Germinal center (tissue), 1 donor: Measurements from ENCODE around the gene MKNK1.

Source experiments
- DNase-seq: peaks from one replicate; pipeline ENCODE4 v3.0.0; 2012; ENCODE audit warnings: mixed read lengths, low spot score

The MKNK1 gene

DNA sequence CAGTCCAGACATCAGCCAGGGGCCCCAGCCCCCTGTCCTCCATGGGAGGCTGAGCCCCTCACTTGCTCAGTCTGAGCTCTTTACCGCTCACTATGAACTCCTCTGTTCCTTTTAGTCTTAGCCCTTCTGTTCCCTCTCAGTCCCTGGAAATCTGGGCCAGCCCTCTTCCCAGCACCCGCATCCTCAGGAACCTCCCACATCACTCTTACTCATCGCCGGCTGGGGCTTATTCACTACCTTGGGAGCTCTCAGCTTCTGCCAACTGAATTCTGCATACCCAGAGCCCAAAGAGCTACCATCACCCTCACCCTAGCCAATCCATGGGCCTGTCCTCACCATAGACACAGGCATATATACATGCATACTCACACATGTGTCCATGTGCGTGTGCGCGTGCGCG lies 64.1 kb downstream of the MKNK1 start:
- no peak for DNase-seq

DNA sequence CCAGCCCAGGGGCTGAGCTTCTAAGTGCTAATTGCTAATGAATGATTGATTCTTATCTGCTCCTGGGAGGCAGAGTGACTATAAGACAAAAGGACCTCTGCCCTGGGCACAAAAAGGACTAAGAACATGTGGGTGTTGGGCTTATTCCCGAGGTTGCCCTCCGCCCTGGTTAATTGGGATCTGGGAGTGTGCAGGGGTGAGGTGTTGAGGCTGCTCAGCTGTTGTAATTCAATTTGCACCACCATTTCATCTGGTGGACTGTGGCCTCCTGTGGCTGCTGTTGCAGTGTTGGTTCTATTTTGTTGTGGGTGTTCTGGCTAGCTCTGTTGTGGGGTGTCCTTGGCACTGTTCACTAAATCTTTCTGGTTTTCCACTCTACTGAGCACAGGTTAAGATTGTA lies 65.9 kb downstream of the MKNK1 start:
- no peak for DNase-seq

DNA sequence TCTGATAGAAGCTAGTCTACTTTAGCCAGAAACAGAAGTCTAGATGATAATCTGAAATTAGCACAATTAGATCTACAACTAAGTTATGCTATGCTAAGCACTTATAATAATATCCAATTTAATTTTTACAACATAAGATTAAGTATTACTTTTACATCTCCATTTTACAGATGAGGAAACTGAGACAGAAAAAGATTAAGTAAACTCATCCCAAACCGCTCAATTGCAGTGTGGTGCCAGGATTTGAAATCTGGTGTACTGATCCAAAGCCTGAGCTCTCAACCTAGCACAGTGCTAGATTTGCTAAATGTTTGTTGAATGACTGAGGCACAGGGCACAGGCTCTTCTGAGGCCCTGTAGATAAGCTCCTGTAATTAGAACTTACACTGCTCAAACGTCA lies 66.4 kb downstream of the MKNK1 start:
- DNase-seq, result no peak

DNA sequence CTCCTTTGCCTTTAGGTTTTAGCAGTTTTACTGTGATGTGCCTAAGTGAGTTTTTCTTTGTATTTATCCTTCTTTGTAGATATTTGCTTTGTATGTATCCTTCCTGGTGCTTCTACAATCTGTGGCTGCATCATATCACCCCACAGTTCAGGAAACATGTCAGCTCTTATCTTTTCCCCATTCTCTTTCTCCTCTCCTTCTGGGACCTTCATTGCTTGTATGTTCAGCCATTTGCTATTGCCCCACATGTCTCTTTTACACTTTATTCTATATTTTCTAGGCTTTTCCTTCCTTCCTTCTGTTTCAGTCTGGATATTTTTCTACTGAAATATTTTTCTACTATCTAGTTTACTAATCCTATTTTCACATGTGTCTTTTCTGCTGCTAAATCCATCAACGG lies 67.5 kb downstream of the MKNK1 start:
- no peak for DNase-seq

DNA sequence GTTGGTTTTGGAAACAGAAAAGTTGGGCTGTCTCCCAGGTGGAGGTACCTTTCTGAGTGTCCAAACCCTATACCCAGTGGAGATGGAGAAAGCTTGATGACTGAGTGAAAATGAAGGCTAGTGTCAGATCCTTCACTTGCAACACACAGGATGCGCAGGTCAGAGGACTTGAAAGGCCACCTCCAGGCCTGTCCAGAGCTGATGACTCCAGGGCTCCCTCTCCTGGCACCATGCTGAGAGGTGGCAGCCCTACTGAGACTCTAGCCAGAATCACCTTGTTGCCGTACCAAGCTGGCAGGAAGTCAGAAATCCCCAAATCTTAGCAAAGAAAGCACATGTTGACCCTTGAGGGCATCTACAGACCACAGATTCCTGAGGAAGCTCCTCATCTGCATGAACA lies 69.0 kb downstream of the MKNK1 start:
- DNase-seq, result no peak

DNA sequence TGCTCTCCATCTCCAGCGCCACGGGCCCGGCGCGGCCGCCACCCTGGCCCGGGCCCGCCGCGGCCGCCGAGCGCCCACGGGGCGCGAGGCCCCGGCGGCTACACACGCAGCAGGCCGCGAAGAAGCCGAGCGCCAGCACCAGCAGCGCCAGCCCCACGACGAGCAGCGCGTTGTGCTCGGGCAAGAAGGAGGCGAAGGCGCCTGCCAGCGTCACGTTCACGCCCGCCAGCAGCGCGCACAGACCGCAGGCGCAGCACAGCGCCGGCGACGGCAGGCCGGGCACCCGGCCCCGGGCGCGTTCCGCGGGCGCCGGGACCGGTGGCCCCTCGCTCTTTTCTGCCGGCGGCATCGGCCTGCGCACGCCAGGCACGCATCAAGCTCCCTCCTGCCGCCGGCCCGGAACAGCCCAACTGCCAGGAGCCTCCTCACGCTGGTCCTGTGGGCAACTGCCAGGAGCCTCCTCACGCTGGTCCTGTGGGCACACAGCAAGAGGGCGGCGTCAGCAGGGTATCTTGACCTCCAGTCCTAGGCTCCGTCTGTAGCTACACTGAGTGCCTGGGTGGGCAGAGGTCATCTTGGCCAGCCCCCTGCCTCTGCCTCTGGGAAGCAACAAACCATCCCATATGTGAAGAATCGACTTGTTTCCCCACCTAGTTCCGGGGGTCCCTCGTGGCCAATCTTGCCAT lies 70.7 kb downstream of the MKNK1 start:
- peak; percentile 54 for DNase-seq

DNA sequence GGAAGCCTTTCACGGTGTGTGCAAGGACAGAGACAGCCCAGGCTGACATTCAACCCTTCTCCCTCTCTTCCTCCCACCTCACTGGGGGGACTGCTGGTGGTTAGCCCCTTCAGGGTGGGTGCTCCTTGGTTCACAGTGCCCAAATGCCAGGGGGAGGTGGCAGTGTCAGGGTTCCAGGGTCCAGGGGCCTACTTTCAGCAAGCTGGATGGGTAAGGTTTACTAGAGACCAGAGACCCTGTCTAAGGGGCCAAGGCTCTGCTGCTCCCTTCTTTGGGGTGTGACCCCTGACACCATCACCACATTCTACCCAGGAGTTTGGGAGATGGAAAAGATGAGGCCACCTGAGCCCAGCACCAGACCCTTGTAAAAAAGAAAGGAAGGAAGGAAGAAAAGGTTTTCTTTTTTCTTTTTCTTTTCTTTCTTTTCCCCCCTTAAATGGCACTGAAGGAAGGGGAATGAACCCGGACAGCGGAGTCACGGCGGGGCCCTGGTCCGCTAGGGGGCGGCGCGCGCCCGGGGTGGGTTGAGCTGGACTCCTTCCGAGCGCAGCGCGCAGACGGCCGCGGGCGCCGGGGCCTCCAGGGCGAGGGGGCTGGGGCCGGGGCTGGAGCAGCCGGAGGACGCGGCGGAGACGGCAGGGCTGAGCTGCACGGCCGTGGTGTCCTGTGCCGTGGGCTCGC lies 71.4 kb downstream of the MKNK1 start:
- peak; percentile 84 for DNase-seq

DNA sequence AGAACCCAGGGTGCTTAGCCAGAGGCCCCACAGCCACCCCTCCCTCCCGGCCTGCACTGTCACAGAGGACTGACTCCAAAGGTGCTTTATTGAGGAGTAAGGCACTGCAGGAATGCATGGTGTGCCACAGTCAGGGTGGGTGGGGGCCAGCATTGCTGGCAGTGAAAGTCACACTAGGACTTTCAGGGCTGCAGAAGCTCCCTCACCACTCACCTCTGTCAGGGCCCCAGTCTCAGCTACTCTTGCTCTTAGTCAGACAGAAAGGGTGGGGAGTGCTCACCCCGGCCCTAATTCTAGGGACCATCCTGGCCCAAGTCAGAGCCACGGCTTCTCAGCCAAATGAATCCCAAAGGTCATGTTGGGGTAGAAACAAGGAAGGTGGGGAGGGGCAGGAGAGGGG lies 72.0 kb downstream of the MKNK1 start:
- no peak for DNase-seq

DNA sequence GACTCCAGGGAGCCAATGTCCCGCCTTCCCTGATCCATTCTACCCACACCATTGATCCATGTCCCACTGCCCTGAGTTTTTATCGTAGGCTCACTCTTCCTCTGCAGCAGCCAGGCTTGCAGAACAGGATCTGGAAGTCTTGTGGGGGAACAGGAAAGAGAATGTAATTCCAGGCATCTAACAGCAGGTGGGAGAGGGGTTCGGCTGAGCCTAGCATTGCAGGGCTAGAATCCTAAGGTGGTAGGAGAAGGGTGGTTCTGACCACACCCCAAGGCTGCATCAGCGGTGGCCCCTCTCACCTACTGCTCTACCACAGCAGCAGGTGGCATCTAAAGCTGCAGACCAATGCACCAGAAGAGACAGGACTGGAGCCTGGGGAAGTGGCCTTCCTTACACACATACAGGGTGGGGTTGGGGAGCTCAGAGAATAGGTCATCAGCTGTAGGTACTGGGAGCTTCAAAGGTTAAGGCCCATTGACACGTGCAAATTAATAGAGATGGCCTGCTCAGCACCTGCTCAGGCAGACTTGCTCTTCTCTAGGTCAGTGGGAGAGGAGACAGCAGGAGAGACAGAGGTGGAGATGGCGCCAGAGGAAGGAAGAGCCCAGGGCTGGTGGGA lies 73.2 kb downstream of the MKNK1 start:
- no peak for DNase-seq

DNA sequence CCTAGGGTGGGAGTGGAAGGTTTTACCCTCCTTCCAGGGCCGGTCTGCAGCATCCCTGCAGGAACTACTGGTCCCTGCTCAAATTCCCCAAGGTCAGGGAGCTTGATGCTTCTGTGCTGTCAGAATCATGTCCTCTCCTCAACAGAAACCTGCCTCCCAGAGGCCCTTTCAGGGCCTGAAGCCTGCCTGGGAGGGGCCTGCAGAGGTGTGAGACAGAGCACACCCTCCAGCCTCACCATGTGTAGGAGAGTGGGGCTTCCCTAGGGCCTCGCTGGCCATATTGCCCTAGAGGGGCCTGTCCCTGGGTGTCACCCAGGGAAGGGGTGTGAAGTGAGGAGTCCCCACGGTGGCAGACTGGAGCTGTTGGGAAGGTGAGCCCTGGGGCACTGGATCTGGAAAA lies 73.8 kb downstream of the MKNK1 start:
- no peak for DNase-seq

DNA sequence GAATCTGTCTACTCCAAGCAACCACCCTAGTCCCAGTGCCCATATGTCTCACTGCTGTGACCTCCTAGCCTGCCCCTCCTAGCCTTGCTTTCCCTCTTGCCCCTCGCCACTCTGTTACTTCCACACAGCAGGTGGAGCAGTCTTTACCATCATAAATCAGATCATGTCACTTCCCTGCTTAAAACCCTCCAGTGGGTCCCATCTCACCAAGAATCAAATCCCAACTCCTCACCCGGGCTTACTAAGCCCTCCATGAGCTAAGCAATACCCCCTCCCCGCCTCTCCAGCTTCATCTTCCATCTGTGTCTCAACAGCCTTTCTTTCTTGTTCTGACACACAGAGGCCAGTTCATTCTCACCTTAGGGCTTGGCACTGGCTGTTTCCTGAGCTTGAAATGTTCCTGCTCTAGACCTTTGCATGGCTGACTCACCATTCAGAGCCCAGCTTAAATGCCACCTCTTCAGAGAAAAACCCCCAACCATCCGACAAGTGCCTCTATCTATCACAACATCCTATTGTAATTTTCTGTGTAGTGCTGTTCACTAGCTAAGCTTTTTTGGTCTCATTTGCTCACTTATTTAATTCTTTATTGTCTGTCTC lies 74.9 kb downstream of the MKNK1 start:
- DNase-seq, result no peak

DNA sequence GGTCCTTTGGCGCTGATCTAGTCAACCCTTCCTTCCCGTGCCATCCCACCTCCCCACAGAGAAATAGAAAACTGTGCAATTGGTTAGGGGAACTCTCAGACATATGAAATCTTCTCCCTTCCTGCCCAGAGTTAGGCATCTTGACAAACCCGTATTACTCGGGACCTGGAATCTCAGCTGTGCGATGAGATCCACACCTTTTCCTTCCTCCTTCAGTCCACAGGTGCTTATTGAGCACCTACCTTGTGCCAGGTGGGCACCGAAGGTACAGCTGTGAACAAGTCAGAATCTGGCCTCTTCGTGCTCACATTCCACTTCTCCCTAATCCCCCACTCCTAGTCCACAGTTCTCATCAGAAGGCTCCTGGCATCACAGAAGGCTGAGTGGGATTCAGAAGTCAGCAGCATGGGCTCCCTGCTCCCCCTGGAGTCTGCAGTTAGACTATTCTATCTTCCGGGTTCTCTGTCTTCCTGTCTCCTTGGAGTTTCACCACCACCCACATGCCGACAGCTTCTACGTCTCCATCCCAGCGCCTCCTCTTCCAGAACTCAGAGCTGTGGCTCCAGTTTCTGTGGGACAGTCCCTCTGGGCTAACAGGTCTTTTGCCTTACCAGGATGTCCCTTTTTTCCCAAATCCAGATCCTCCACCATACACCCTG lies 75.6 kb downstream of the MKNK1 start:
- no peak for DNase-seq

DNA sequence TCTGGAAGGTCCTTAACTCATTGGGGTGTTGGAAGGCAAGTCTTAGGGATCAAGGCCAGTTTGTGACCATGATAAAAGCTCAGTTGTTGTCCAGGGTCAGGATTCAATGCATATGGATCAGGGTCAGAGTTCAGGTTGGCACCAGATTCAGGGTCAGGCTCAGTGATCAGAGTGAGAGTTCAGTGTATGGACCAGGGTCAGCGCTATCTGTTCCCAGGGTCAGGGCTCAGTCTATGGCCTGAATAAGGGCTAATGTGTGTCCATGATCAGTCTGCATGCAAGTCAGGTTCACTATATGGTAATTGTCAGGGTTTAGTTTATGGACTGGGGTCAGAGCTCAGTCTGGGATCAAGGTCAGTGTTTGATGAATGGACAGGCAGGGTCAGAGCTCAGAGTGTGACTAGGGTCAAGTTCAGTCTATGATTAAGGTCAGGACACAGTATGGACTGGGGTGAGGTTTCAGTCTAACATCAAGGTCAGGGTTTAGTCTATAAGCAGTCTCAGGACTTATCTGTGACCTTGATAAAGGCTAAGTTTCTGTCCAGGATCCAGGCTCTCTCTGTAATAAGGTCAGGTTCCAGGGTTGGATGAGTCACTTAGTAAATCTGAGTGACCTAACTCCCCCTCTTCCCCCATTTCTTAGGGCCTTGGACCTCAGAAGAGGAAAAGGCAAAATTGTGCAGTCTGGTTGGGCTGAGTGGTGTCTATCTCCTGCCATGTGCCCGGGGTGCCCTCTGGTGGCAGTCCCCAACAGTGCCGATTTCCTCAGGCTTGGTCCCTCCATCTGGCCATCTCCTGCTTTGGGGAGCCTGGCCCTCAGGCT lies 76.4 kb downstream of the MKNK1 start:
- peak; percentile 78 for DNase-seq

DNA sequence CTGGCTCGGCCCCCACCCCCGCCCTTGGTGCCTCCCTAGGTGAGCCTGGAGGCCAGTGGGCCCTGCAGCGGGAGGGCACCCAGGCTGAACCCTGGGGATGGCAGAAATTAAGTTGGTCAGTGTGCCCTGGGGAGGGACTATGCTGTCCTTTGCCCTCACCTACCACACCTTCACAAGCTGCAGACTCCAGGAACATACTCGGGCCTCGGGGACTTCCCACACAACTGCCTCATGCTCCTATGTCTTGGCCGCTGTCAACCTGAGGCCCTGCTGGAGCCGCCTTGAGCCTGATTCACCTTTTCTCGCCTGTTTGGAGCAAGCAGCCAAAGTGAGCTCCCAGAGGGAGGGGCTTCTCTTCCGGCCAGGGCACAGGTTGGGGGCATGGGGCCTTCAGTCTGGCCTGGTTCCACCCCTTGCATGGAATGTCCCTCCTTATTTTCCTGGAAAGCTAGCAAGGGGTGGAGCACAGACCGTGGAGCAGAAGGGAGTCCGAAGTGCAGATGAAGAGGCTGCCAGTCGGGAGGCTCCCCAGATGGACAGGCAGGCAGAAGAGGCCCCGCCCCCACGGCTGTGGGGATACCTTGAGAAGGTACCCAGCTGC lies 77.3 kb downstream of the MKNK1 start:
- no peak for DNase-seq

DNA sequence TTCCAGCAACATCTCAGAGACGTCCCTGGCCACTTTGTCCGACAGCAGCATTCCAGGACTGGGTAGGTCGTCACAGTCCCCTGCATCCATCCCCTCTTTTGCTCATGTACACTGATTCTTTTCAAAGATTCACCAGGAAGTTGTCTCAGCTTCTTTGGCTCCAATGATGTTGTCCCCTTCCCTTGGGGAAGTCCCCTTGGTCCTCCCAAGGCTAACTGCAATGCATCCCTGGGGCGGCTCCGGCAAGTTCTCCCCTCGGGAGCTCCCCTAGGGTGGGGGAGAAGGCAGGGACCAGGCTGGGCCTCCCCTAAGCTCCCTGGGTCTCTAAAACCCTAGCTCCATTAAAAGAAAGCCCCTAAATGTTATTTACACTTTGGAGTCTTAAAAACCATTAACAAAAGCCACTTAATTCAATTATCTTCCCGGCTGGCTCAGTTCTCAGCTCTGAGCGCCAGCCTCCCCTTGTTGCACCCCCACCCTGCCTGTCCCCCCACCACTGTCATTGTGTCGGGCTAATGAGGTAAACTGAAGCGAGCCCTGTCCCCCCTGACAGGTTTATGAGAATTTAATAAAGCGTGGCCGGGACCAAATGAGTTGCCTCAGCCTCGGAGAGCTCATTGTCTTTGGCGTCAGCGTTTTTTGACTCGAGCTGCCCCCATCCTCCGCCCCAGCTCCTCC lies 77.9 kb downstream of the MKNK1 start:
- DNase-seq, result no peak

DNA sequence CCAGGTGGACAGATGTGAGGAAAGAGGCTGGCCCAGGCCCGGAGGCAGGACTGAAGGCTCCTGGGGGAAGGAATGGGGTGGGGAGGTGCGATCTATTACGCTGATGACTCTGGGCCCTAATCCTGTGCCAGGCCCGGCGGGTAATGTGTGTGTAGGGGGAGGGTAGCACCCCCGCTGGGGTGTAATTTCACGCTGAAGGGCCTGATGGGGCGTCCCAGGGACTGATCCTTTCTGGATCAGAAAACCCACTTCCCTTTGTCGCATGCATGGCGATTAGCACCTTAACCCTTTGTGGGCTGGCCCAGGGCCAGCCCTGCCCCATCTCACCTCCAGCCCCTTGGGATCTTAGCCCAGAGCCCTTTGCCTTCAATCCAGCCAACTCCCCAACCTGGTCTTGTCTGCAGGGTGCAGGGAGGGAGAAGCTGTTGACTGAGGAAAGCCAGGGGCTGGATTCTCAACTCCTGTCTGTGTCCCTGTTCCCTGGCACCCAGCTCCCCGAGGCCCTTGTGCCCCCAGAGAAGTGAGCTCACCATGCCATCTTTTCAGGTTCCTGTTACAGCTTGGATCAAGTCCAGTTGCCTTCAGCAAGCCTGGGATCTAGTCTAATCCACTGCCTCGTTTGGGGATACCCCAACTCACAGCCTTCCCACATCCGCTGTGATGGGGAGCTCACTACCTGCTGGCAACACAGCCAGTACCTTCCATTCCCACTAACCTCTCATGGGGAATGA lies 78.7 kb downstream of the MKNK1 start:
- no peak for DNase-seq

DNA sequence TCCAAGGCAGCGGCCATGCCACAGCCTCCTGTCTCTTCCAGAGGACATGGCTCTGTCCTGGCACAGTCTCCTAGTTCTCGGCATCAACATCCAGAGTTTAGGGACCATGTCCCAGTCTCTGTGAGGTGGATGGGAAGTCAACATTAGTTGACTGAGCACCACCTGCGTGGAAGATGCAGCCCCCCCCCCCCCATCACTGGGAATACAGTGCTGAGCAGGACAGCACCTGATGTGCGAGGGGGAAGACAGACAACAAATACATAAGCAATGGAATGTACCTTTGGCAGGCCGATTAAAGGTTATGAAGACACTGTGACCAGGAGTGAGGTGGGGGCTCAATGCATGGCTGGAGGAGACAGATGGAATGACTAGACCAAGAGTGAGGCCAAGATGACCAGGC lies 79.2 kb downstream of the MKNK1 start:
- no peak for DNase-seq

DNA sequence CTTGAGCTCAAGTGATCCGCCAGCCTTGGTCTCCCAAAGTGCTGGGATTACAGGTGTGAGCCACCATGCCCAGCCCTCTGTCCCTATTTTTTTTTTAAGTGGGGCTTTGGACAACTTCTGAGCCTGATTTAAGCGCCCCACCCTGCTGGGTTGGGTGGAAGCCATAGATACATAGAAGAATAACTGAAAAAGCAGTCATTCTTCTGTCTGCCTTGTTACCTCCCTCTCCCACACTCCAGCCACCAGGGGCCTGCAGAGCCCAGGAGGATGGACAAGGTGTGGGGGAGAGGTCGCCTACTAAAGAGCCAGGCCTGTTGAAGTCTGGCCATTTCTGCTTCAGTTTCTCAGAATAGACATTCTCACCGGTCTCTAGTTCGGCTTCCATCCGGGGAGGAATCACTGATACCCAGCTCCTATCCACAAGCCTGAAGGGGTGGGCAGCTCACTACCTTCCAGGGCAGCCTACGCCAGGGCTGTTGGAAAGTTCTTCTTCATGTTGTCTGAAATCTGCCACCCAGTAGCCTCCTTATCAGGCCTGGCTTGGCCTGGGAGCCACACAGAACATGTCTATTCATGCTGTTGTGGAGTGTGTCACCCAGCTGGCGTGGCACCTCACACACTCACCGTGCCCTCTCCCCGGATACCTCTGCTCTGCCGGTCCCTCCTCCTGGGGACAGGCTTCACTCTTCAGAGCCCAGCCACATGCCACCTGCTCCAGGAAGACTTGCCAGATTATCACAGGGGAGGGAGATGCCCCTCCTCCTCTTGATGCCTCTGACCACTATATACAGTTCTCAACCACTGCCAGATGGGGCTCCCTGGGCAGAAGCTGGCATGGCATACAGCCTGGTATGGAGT lies 80.3 kb downstream of the MKNK1 start:
- DNase-seq, result no peak

DNA sequence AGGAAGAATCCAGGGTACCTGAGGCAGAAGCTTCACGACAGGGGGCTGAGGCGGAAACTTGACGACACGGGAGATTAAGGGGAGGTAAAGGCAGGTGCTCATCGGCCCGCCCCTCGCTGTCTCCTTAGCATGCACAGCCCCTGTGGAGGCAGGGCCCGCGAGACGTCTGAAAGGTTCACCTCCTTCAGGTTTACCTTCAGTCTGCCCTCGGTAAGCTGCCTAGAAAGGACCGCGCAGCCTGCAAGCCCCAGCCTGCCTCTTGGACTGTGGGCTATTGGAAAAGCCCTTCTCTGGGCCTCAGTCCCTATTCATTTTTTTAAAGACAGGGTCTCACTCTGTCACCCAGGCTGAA lies 81.1 kb downstream of the MKNK1 start:
- DNase-seq, result no peak
